CD4-positive, alpha-beta T cell treated with Interleukin-4 for 4 hours (primary cell): ENCODE data around the gene MMAB.
A peak's percentile ranks its signal among the peaks of the same experiment; 100 is the strongest.

Experiments used
- DNase-seq: peaks from one replicate; pipeline ENCODE4 v3.0.0-alpha.2; 2020

The MMAB gene

DNA sequence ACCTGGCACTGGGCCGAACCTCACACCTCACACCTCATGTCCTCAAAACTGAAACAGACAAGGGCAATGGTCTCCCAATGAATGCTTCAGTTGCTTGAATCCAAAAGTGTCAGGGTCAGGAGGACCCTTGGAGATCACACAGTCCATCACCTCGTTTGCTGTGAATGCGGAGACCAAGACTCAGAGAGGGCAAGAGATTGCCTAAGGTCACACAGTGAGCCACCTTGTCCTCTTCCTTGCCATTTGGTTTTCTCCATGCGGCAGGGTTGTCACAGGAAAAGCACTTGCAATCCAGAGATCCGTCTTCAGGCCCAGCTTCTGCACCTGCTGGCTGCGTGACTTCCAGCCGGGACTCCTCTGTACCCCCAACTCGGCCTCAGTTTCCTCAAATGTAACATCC is 28.3 kb upstream of the MMAB start:
- no peak for DNase-seq

DNA sequence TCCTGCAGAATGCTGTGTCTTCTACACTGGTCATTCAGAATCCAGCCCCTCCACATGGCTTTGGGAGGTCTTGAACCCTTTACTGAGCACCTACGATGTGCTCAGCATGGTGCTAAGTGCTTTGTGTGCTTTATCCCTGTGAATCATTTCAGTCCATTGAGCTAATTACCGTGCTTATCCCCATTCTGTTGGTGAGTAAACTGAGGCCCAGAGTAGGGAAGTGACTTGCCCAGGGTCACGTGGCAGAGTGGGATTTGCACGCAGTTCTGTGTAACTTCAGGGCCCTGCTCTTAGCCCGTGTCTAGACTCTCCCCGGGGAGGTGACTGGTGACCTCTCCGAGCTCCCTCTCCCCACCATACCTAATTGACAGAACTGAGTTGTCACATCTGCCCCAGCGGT is 27.7 kb upstream of the MMAB start:
- no peak for DNase-seq

DNA sequence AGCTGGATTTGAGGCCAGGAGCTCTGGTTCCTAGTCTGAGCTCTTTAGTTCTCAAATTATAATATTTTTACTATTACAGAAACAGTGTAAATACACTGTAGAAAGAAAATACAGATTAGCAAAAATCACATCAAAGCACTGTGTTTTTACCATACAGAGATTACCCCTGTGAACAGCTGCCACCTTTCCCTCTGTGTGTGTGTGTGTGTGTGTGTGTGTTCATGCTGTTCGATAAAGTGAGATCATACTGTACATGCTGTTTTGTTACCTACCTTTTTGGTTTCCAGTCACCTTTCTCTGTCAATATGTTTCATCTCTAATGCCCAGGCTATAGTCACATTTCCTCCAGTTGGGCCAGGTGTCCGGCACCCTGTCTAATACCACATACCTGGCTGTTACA is 27.2 kb upstream of the MMAB start:
- DNase-seq: no peak

DNA sequence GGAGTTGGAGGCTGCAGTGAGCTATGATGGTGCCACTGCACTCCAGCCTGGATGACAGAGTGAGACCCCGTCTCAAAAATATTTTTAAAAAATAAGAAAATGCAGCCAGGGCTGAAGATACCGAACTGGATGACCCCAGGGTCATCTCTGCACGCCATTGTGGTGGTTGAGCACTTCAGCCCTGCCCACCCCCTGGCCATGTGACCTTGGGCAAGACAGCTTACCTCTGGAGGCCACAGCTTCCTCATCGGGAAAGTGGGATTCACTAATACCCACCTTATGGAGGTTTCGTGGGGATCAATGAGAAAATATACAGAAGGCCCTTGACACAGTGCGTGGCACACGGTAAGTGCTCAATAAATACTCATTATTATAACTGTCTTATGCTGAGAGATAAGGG is 25.8 kb upstream of the MMAB start:
- DNase-seq: no peak

DNA sequence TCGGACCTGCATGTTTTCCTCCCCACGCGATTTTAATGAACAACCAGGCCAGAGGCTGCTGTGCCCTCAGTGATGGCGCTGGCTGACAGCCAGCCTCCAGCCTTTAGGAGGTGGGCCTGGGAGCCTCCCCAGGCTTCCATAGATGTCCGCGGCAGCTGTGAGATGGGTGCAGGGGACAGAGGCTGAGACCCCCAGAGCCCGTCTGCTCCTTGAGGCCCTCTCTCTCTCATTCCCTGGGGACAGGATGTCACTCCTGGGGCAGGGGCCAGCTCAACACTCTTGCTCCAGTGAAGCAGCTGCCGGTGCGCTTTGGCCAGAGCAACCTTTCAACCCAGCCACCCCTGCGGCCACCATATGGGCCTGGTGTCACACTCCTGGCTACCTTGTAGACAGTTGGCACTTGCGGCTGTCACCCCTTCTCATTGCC is 25.1 kb upstream of the MMAB start:
- no peak for DNase-seq

DNA sequence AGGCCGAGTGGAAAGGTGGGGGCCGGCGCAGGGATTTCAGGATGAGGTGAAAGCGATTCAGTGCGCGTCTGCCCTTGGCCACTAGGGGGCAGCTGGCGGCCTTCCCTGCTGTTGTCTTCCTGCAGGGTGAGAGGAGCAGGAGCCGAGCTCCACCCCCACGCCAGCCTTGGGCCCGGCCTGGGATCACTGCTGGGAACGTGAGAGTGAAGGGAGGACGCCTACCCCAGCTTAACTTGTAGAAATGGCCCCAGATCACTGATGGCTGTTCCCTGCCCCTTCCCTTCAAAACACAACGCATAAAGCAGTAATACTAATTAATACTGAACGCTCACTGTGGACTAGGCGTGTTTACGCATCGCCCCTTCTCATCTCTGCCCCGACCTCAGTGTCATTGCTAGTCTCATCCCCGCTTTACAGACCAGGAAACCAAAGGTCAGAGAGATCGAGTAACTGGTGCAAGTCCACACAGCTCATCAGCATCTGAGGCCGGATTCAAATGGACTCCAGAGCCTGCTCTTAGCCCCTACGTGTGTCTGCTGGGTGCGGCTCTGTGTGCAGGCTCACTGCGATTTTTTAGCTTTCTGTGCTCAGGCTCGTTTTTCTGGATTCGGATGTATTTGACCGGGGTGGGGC is 24.6 kb upstream of the MMAB start:
- peak; percentile 51 for DNase-seq

DNA sequence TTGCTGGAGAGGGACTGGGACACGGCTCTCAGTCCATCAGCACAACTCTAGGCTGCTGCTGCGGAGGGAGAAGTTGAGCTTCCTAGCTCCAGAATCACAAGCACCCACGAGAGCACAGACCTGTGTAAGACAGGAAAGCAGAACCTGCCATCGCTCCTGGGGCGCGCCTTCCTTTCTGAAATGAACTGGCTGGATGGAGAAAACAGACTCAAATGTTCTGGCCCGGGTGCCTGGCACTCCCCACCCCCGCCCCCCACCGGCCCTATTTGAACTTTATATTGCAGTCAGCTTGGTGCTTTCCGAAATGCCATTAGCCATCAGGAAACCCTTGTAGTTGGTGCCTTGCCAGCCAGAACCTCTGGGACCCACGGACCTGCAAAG is 24.1 kb upstream of the MMAB start:
- no peak for DNase-seq

DNA sequence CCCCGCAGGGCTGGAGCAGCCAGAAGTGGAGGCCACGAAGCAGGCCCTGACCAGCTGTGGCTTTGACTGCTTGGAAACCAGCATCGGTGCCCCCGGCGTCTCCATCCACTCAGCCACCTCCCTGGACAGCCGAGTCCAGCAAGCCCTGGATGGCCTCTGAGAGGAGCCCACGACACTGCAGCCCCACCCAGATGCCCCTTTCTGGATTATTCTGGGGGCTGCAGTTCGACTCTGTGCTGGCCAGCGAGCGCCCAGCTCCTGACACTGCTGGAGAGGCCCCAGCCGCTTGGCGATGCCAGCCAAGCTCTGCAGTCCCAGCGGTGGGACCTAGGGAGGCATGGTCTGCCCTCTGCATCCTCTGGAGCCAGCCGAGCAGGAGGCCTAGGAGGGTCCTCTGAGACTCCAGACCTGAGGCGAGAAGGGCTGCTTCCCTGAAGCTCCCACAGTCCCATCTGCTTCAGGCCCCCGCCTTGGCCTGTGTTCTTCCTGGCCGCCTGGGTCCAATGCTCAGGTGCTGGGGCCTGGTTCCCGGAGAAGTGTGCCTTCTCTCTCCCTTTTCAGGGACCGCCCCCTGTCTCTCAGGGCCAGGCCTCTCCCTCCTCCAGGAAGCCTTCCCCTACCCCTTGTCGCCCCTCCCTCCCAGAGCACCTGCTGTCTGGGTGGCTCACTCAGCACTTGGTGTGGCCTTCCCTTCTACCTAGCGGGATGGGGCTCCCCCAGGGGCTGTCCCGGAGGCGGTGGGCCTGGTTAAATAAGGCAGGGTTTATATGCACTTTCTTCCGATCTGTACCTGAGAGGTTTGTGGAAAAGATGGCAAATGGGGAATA is 23.3 kb upstream of the MMAB start:
- no peak for DNase-seq

DNA sequence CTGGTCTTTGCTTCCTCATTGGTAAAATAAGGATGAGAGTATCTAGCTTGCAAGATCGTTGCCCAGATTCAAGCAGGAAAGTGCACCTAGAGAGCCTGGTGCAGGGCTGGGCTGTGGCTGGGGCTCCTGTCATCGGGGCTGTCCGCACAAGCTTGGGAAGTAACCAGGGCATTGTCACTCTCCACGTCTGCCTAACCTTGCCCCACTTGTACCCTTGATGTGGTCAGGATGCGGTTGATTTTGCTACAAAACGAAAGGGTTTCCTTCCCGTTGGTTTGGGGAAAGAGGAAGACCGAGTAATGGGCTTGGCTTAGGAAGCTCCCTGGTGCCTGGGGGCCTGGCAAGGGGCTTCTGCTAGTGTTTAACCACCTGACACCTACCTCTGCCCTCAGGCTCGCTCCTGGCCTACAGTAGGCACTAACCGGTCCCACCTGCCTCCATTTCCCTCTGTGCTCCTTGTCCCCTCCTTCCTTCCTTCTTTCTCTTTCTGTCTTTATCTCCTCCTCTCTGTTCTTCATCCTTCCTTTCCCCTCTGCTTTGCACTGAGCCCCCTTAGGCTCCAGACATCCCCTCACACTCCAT is 22.1 kb upstream of the MMAB start:
- no peak for DNase-seq

DNA sequence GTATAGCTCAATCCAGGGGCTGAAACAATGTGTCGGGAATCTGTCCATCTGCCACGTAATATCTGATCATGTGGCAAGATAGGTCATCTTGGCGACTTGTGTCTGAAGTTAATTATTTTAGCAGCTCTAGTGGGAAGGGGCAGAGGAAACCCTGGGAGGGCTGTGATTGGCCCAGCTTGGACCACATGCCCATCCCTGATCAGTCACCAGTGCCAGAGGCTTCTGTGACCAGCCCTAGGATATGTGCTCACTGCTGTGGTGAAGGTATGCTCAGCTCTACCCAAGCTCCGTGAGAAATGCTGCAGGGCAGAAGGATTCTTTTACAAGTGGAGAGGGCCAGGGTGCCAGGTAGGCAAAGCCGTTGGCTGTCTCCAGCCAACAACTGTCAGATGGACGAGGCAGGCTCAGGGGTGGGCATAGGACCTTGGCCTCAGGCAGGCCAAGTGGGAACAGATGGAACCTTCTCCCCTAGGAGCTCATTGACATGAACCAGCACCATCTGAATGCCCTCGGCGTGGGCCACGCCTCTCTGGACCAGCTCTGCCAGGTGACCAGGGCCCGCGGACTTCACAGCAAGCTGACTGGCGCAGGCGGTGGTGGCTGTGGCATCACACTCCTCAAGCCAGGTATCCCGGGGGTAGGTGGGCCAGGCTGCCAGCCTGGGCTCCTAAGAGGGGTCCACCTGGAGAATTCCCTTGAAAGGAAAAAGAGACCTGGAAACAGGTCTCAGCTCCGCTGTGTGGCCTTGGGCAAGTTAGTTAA is 21.4 kb upstream of the MMAB start:
- no peak for DNase-seq

DNA sequence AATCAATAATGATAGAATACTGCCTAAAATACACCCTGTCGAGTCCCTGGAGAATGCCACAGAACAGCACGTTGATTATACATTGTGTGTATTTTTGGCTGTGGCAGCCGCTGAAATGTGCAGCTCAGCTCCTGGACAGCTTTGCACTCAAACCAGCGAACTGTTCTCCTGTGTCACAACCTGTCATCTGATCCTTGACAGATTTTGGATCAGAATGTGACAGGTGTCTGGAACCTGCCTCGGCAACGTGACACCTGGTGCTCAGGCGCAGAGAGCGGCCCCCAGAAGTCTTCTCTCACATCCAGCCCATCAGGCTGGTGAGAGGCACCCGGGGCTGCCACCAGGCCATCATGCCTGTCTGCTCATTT is 19.6 kb upstream of the MMAB start:
- DNase-seq: no peak

DNA sequence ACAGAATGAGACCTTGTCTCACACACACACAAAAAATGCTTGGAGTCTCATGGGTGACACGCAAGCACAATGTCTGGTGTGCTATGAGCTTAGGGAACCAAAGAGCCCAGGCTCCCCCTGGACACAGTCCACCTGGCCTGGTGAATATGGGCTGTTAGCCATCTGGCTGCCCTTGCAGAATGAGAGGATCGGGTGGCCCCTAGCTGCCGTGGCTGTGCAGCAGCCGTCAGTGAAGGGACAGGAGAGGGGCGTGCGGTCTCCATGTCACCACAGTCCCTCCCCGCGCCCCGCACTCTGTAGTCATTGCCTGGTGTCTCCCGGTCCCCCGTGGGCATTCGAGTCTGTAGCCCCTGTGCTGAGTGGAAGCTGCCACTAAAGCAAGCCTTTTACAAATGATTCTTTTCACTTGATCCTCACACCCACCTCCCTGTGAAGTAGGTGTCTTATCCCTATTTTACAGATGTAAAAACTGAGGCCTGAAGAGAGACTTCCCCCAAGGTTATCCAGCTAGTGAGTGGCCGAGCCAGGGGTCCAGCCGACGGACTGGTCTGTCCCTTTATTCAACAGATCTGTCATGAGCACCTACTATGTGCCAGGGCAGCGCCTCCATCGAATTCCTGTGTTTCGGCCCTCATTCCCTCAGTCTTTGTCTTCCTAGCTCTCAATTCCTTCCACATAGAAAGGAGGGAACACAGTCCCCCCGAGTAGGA is 19.0 kb upstream of the MMAB start:
- no peak for DNase-seq

DNA sequence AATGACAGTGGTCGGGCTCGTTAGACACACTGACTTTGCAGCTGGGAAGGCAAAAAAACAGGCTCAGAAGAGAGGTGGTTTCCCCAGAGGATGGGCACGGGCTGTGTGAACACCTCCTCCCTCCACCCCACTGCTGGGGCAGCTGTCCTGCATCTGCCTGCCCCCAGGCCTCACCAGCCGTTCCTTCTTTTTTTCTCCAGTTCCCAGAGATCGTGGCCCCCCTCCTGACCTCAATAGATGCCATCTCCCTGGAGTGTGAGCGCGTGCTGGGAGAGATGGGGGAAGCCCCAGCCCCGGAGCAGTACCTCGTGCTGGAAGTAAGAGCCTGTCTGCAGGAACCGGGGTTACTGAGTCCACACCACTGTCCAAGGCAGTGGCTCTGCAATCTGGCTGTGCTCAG is 17.7 kb upstream of the MMAB start:
- no peak for DNase-seq

DNA sequence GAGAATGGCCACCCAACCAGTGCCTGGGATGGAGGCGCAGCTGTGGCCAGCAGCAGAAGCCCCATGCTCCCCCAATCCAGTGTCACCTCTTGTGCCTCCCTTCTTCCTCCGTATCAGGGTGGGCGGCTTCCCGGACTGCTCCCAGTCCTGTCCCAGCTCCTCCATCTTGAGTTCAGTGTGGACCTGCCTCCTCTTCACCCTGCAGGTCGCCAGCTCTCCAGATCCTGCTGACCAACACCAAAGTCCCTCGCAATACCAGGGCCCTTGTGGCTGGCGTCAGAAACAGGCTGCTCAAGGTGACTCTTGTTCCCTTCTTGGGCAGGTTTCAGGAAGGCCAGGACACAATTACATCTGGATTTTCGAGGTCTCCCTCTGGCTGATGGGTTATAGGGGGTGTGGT is 17.3 kb upstream of the MMAB start:
- DNase-seq: no peak

DNA sequence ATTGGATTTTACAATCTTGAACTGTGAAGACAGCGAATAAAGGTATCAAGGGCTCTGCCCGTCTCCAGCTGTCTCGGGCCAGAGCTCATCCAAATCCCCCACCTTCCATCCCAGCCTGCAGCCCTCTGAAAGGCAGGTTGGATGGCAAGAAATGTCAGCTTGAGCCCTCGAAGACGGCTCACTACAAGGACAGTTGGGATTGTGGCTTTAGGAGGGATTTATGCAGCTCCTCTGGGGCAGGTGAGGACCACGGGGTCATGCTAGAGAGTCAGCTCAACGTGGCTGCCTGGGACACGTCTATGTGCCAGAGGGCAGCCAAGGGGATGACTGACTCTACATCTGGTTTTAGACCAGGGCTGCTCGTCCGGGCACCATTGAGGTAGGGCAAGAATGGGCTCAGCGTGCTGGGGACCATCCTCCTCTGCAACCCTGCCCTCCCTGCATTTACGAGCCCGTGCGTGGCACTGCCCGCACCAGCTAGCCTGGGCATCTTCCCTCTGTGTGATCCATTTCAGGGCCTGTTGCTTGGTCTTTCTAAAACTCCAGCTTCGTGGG is 16.5 kb upstream of the MMAB start:
- no peak for DNase-seq

DNA sequence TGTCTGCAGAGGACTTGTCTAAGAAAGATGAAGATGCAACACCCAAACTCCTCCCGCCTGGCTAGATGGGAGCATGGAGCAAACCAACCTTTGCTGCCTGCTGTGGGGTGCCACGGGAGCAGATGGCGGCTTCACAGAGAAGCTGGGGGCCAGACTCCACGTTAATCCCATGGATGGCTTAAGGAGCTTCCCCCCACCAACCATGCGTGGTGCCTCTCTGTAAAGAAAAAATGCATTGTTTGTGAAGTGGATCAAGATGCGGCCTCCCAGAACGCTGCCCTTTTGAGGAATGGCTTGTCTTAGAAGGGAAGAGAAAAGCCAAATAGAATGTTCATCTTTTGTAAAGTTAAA is 15.9 kb upstream of the MMAB start:
- DNase-seq: no peak

DNA sequence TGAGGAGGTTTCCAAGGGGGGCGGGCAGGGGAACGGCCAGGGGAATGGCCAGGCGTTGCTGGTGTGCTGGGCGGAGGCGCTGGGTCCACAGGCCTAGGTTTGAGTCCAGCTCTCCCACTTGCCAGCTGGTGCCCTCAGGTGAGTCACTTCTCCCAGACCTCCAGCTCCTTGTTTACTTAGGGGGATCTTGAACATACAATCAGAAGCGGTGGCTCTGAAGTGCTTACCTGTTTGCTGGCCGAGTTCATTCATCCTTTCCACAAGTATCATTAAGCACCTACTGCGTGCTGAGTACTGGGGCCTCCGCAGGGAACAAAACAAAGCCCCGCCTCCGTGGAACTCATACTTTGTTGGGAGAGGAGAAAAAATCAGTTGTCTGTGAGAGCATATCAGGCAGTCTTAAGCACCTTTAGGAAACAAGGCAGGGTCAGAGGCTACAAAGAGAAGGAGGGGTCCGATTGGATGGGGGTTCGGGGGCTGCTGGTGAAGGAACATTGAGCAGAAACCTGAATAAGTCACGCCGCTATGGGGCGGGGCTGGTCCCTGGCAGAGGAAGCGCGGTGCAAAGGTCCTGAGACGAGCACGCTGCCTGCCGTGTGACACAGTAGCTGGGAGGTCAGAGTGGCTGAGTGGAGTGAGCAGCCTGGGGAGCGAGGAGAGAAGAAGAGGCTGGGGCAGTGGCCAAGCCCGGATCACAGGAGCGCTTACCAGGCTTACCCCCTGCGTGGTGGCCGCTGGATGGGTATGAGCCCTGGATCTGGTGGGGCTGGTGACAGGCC is 15.3 kb upstream of the MMAB start:
- no peak for DNase-seq

DNA sequence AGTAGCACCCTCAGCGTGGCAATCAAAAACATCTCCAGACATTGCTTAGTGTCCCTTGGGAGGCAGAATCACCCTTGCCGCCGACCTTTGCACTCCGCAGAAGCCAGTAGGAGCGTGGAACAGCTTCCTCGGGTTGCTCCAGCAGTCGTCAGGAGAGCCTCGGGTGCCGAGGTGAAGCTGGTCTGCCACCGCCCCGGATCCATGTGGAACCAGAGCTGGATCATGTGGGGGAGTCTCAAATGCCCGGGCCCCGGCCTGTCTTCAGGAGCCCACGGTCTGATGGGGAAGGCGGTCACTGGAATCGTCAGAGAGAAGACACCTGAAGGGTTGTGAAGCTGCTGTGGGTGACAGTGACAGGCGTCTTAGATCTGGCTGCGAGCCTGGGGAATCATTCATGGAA is 14.6 kb upstream of the MMAB start:
- DNase-seq: no peak

DNA sequence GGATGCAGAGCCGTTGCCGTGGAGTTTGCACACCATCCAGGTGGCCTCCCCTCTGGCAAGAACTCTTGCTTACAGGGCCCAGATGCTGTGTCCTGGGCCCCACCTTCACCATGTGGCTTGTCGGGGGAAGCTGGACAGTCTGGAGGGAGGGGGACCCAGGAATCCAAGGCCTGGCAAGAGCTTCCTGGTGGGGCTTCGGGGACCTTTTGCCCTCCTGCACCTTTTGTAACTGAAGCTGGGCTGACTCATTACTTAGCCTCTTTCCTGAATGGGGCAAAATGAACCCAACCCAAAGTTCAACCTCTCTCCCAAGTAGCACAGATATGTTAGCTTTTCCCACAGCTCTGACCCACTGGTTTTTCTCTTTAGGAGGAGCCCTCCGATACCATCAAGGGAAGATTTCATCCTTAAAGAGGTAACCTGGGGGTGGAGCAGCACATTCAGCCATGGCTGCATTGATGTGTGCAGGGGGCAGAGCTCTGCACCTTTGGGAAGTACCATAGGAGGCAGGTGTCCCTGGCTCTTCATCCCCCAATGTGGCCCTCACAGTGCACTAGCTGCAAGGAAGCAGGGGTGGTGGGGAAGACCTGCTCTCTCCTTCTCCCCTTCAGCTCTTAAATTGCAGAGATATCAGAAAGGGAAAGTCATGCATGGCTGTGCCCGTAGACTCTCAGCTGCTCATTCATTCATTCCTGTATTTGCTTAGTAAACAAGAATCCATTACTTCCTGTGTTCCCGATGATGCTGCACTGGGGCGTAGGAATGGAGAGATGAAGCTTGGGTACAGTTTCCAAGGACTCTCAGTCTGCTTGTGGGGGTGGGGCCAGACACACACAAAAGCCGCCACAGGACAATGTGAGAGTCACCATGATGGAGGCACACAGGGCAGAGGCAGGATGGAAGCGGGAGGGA is 13.3 kb upstream of the MMAB start:
- no peak for DNase-seq

DNA sequence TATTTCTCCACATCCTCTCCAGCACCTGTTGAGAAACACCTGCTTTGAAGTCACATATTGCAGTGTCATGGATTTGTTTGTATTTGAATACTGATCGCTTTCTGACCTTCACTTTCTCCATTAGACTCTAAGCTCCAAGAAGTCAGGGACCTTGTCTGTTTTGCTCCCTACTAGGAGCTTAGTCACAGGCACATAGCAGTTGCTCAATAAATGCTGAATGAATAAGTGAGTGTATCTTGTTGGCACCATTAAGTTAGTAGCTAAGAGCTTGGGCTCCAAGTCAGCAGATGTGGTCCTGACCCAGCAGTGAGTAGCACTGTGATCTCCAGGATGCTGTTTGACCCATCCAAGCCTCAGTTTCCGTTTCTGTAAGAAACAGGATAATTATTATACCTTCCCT is 10.4 kb upstream of the MMAB start:
- DNase-seq: no peak

DNA sequence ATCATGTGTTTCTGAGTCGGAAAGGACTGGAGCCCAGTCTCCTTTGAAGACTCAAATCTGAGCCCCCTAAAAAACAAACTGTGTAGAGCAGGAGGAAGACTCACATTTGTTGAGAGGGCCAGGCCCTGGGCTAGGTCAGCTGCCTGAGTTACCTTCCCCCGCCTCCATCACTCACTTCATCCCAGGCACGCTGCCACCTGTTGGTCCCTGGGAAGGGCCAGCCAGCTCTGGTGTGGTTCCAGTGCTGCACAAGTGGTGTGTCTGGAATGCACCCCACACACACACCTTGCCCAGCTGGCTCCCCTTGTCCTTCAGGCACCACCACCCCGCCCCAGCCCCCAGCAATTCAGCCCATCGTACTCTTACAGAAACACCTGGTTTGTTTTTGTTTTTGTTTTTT is 9.3 kb upstream of the MMAB start:
- no peak for DNase-seq
